OCI-LY1 (cell line): ENCODE results near the gene HES2.

ENCODE experiments used
- CTCF ChIP-seq: fragments of 200-600 bp; sonication (generic), shearing (Covaris generic); IDR thresholded peaks from 2 replicates; pipeline ENCODE4 v1.5.1; 2017; ENCODE audit warnings: mild to moderate bottlenecking, antibody characterized with exemption, low read length, moderate library complexity, mixed read lengths
- EZH2 ChIP-seq: fragments of 200-600 bp; sonication (generic), shearing (Covaris generic); IDR thresholded peaks from 2 replicates; pipeline ENCODE4 v1.8.0; 2017; ENCODE audit warnings: borderline replicate concordance, mixed run types, mild to moderate bottlenecking, antibody characterized with exemption, low read length, moderate library complexity, mixed read lengths

- TF ChIP-seq EZH2 (no peak), CTCF (no peak)
These were observed 24.7 kb upstream of the HES2 start for GRCh38 chr1:6444377-6444776.
